GM19025 (cell line): Measurements from ENCODE around the gene SLC25A13.
"Not testable (repeated sequence)": the region's sequence is repeated elsewhere in the genome, so short reads cannot be mapped to it uniquely, and the experiment has no call there.

ENCODE experiments used
- ATAC-seq: cut with Tn5 transposase; IDR thresholded peaks from one replicate; pipeline ENCODE4 v1.9.1; 2021; ENCODE audit warnings: mild to moderate bottlenecking, low read depth, moderate library complexity; ENCODE audit not compliant: unreplicated experiment

SLC25A13 gene

GRCh38 chr7:96178581-96178980, 143.3 kb downstream of the SLC25A13 start:
- no peak for ATAC-seq

- ATAC-seq = no peak
Measured at GRCh38 chr7:96177353-96177752, 144.5 kb downstream of the SLC25A13 start.

- no peak for ATAC-seq
Measured at GRCh38 chr7:96174812-96175211, 147.1 kb downstream of the SLC25A13 start.

- no peak for ATAC-seq
Measured at GRCh38 chr7:96173781-96174180, 148.1 kb downstream of the SLC25A13 start.

- ATAC-seq = no peak
Measured at GRCh38 chr7:96169439-96169838, 152.5 kb downstream of the SLC25A13 start.

GRCh38 chr7:96167424-96167823, 154.5 kb downstream of the SLC25A13 start:
- no peak for ATAC-seq

GRCh38 chr7:96161897-96162296, 160.0 kb downstream of the SLC25A13 start:
- no peak for ATAC-seq

- no peak for ATAC-seq
Measured at GRCh38 chr7:96157856-96158255, 164.0 kb downstream of the SLC25A13 start.

- ATAC-seq = not testable (repeated sequence)
Measured at GRCh38 chr7:96154506-96154905, 167.4 kb downstream of the SLC25A13 start.

- no peak for ATAC-seq
Measured at GRCh38 chr7:96152706-96153105, 169.2 kb downstream of the SLC25A13 start.

GRCh38 chr7:96151889-96152288, 170.0 kb downstream of the SLC25A13 start:
- no peak for ATAC-seq

- ATAC-seq = no peak
Measured at GRCh38 chr7:96144260-96144526, 177.7 kb downstream of the SLC25A13 start.

- no peak for ATAC-seq
Measured at GRCh38 chr7:96143495-96144259, 178.2 kb downstream of the SLC25A13 start.

- no peak for ATAC-seq
Measured at GRCh38 chr7:96136600-96137239, 185.2 kb downstream of the SLC25A13 start.

GRCh38 chr7:96135241-96135640, 186.7 kb downstream of the SLC25A13 start:
- ATAC-seq = no peak

GRCh38 chr7:96131525-96131924, 190.4 kb downstream of the SLC25A13 start:
- no peak for ATAC-seq

- ATAC-seq = no peak
Measured at GRCh38 chr7:96127746-96128145, 194.2 kb downstream of the SLC25A13 start.

- no peak for ATAC-seq
Measured at GRCh38 chr7:96126382-96126781, 195.5 kb downstream of the SLC25A13 start.

- no peak for ATAC-seq
Measured at GRCh38 chr7:96122746-96123145, 199.2 kb downstream of the SLC25A13 start.

GRCh38 chr7:96121752-96122151, 200.1 kb downstream of the SLC25A13 start:
- no peak for ATAC-seq

GRCh38 chr7:96120445-96121225, 201.3 kb downstream of the SLC25A13 start:
- no peak for ATAC-seq
